Peyer's patch (tissue), 4 donors: ENCODE measurements around the gene CASKIN2. TPM values are rescaled to one million over a fixed set of nuclear protein-coding genes. Genes with fewer than 3 reads are reported as not detected.

Experiments used
- DNase-seq, 3 donors: peaks; one replicate each; pipeline ENCODE4 v3.0.0-alpha.2; 2017 to 2019
- H3K27ac ChIP-seq, 4 donors: fragments of 200-600 bp; sonication (generic); one replicate each; pipeline ENCODE4 v1.5.1; 2016 to 2019
- H3K27me3 ChIP-seq, 2 donors: fragments of 200-600 bp; sonication (generic); one replicate each; pipeline ENCODE4 v1.5.1; 2019
- H3K36me3 ChIP-seq, 3 donors: fragments of 200-600 bp; sonication (generic); one replicate each; pipeline ENCODE4 v1.5.1; 2016 to 2019
- H3K4me1 ChIP-seq, 4 donors: fragments of 200-600 bp; sonication (generic); one replicate each; pipeline ENCODE4 v1.5.1; 2016 to 2019
- H3K4me3 ChIP-seq, 4 donors: fragments of 200-600 bp; sonication (generic); 1 replicate in 3 of 4; 2 replicates in 1 of 4; pipeline ENCODE4 v1.5.1; 2016 to 2019; ENCODE audit warnings: mild to moderate bottlenecking in 1 of 4
- H3K9me3 ChIP-seq, 4 donors: fragments of 200-600 bp; sonication (generic); one replicate each; pipeline ENCODE4 v1.5.1; 2016 to 2019; ENCODE audit warnings: mild to moderate bottlenecking in 1 of 4
- POLR2A ChIP-seq, 2 donors: fragments of 450-650 bp; IDR thresholded peaks; one replicate each; pipeline ENCODE4 v1.5.1; 2017; ENCODE audit warnings: antibody characterized with exemption in 2 of 2, mild to moderate bottlenecking in 2 of 2, moderate library complexity in 2 of 2
- total RNA-seq, 4 donors: library from RNA; depleted of rRNA; stranded (reverse); fragments of >200 nt; gene quantifications; one replicate each; pipeline ENCODE4 v1.1.0, GENCODE V29; 2016
- TF ChIP-seq, protein P1 (sequence below), 6 experiments: fragments of 450-650 bp in 4 of 6; fragments of 200-600 bp in 2 of 6; sonication (generic) in 1 of 6; IDR thresholded peaks; one replicate each; pipeline ENCODE4 v1.5.1; 2017 to 2019; ENCODE audit warnings: antibody characterized with exemption in 6 of 6, mild to moderate bottlenecking in 3 of 6, moderate library complexity in 1 of 6

The CASKIN2 gene, protein sequence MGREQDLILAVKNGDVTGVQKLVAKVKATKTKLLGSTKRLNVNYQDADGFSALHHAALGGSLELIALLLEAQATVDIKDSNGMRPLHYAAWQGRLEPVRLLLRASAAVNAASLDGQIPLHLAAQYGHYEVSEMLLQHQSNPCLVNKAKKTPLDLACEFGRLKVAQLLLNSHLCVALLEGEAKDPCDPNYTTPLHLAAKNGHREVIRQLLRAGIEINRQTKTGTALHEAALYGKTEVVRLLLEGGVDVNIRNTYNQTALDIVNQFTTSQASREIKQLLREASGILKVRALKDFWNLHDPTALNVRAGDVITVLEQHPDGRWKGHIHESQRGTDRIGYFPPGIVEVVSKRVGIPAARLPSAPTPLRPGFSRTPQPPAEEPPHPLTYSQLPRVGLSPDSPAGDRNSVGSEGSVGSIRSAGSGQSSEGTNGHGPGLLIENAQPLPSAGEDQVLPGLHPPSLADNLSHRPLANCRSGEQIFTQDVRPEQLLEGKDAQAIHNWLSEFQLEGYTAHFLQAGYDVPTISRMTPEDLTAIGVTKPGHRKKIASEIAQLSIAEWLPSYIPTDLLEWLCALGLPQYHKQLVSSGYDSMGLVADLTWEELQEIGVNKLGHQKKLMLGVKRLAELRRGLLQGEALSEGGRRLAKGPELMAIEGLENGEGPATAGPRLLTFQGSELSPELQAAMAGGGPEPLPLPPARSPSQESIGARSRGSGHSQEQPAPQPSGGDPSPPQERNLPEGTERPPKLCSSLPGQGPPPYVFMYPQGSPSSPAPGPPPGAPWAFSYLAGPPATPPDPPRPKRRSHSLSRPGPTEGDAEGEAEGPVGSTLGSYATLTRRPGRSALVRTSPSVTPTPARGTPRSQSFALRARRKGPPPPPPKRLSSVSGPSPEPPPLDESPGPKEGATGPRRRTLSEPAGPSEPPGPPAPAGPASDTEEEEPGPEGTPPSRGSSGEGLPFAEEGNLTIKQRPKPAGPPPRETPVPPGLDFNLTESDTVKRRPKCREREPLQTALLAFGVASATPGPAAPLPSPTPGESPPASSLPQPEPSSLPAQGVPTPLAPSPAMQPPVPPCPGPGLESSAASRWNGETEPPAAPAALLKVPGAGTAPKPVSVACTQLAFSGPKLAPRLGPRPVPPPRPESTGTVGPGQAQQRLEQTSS (N-terminal part only)
- 10 to 100 TPM; 12.4 to 24.0 (median 17.3) TPM for total RNA-seq

DNA sequence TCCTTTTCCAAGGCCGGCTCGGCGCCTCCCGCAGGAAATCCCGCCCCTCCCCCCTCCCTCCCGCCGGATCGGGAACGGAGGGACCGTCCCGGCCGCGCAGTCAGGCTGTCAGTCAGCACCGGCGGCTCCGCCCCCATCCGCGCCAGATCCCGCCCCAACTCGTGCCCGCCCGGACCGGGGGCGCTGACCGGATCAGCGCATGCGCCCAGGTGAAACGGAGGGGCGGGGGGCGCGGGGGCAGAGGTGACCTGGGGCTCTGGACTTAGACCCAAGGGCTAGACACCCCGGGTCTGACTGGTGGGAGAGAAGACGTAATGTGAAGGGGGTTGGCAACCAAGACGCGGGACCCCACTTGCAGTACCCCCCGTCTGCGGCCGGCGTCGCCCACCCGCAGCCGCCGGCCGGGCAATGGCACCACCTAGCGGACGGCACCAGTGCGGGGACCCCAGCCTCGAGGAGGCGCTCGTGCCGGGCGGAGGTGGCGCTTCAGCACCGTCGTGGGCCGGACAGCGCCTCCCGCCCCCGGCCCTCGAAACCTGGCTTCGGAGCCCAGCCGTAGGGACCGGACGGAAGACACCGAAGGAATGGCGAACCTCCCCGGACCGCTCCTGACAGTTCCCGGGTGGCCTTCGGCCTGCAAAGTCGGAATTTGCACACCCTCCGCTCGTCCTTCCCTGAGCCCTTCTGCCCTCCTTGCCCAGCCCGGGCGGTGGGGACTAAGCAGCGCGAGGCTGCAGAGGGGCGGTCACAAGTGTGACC, at the start of gene CASKIN2:
Gene CASKIN2, minus strand, starts transcription at position 42 of the 759 bp plus-strand sequence. CDS start 1,733 bp downstream, outside the sequence.
- Histone ChIP-seq H3K27me3 (no peaks in the 10 kb centered on the region), H3K36me3 (peaks cover 0 to 12% (median 0%) of the 10 kb centered on the region in 3 donors), H3K27ac (peak within 1 kb of the TSS; percentile 80 to 91 (median 86)), H3K4me1 (peaks cover 3 to 48% (median 23%) of the 10 kb centered on the region in 4 donors), H3K9me3 (no peaks in the 10 kb centered on the region), H3K4me3 (peak within 1 kb of the TSS; percentile 86 to 94 (median 92))
- peak; percentile 83 to 98 (median 95) for DNase-seq
- TF ChIP-seq, protein P1, sequence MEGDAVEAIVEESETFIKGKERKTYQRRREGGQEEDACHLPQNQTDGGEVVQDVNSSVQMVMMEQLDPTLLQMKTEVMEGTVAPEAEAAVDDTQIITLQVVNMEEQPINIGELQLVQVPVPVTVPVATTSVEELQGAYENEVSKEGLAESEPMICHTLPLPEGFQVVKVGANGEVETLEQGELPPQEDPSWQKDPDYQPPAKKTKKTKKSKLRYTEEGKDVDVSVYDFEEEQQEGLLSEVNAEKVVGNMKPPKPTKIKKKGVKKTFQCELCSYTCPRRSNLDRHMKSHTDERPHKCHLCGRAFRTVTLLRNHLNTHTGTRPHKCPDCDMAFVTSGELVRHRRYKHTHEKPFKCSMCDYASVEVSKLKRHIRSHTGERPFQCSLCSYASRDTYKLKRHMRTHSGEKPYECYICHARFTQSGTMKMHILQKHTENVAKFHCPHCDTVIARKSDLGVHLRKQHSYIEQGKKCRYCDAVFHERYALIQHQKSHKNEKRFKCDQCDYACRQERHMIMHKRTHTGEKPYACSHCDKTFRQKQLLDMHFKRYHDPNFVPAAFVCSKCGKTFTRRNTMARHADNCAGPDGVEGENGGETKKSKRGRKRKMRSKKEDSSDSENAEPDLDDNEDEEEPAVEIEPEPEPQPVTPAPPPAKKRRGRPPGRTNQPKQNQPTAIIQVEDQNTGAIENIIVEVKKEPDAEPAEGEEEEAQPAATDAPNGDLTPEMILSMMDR (IDR thresholded peaks at IDR 0.05): peak; percentile 91 to 99 (median 99)
- TF ChIP-seq POLR2A (IDR thresholded peaks at IDR 0.05): peak in 1 of 2 donors; percentile 21

DNA sequence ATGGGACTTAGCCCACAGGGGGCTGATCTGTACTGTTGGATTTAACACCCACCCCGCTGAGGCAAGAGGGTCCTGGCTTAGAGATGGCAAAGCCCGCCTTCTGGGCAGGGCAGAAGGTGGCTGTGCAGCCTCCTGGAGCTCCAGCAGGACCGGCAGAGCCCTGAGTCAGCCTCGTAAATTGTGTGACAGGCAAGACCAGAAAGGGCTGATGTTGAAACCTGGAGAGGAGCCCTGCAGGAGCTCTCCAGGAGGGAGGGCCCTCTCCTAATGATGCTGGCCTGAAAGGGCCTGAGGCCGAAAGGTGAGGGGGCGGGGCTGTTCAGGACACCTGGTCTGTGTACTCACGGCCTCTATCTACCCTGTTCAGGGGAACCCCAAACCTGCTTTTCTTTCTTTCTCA, 49.7 kb upstream of the CASKIN2 start:
- Histone ChIP-seq H3K9me3 (no peaks in the 10 kb centered on the region), H3K4me3 (no peak overlapping the region), H3K4me1 (peaks cover 0 to 8% (median 0%) of the 10 kb centered on the region in 4 donors), H3K36me3 (peaks cover 0 to 88% (median 0%) of the 10 kb centered on the region in 3 donors), H3K27ac (no peak overlapping the region), H3K27me3 (no peaks in the 10 kb centered on the region)
- no peak for DNase-seq
- TF ChIP-seq, protein P1 (IDR thresholded peaks at IDR 0.05): no peak
- TF ChIP-seq POLR2A (IDR thresholded peaks at IDR 0.05): no peak

DNA sequence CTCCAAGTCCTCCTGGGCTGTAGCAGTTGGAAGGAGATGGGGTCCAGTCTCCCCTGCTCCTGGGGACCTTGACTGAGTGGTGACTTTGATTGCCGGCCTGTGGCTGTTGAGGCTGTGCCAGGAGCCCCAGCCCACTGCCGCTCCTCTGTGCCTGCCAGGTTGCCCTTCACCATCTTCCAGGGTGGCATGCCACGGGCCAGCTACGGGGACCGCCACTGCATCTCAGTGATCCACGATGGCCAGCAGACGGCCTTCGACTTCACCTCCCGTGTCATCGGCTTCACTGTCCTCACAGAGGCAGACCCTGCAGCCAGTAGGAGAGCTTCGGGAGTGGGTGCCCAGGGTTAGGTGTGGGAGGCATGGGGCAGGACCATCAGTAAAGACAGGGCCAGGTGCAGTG, 48.9 kb upstream of the CASKIN2 start:
- peaks cover 0 to 8% (median 0%) of the 10 kb centered on the region in 4 donors for H3K4me1 ChIP-seq
- peaks cover 0 to 91% (median 0%) of the 10 kb centered on the region in 3 donors for H3K36me3 ChIP-seq
- no peak for DNase-seq
- no peaks in the 10 kb centered on the region for H3K9me3 ChIP-seq
- H3K4me3 ChIP-seq: no peak overlapping the region
- H3K27me3 ChIP-seq: no peaks in the 10 kb centered on the region
- no peak overlapping the region for H3K27ac ChIP-seq
- no peak for TF ChIP-seq POLR2A (IDR thresholded peaks at IDR 0.05)
- TF ChIP-seq, protein P1 (IDR thresholded peaks at IDR 0.05): no peak

DNA sequence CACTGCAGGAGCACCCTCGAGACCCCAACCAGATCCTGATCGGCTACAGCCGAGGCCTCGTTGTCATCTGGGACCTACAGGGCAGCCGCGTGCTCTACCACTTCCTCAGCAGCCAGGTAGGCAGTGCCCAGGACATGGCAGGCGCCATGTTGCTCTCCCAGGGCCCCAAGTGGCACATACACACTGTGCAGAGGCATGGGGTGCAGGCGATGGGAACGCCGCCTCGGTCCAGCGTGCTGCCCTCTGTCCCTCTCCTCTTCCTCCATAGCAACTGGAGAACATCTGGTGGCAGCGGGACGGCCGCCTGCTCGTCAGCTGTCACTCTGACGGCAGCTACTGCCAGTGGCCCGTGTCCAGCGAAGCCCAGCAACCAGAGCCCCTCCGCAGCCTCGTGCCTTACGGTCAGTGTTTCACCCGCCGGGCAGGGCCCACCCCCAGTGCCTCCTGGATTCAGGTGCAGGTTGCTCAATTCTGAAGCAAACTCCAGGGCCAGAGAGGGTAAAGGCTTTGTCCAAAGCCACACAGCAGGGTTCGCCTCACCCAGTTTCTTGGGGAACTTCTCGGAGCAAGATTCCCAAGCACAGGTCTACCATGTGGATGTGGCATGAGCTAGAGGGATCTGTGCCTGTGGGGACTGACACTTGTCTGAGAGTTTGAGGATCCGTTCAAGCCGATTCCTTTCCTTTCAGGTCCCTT, 47.9 kb upstream of the CASKIN2 start:
- peaks cover 0 to 88% (median 0%) of the 10 kb centered on the region in 3 donors for H3K36me3 ChIP-seq
- TF ChIP-seq POLR2A (IDR thresholded peaks at IDR 0.05): no peak
- TF ChIP-seq, protein P1 (IDR thresholded peaks at IDR 0.05): no peak

More for the DNA sequence above, 47.9 kb upstream of the CASKIN2 start:
- Histone ChIP-seq H3K27ac (no peak overlapping the region), H3K9me3 (no peaks in the 10 kb centered on the region), H3K4me3 (no peak overlapping the region), H3K27me3 (no peaks in the 10 kb centered on the region), H3K4me1 (peaks cover 0 to 8% (median 1%) of the 10 kb centered on the region in 4 donors)
- no peak for DNase-seq
